SK-N-SH (cell line): ENCODE results near the gene PSMB4.

Experiments used
- CHD2 ChIP-seq: fragments of 150-350 bp; IDR thresholded peaks from 2 replicates; pipeline ENCODE4 v1.6.1; 2018; ENCODE audit warnings: low read length; ENCODE audit not compliant: partially characterized antibody
- EZH2phosphoT487 ChIP-seq: fragments of 200-600 bp; sonication (generic); IDR thresholded peaks from 2 replicates; pipeline ENCODE4 v1.6.1; 2017; ENCODE audit warnings: low read depth, mixed run types, mild to moderate bottlenecking, antibody characterized with exemption, moderate library complexity, borderline replicate concordance
- NFIC ChIP-seq: IDR thresholded peaks from 2 replicates; pipeline ENCODE4 v1.4.0; 2012; ENCODE audit warnings: borderline replicate concordance
- POLR2AphosphoS5 ChIP-seq: IDR thresholded peaks from 2 replicates; pipeline ENCODE4 v1.6.1; 2012; ENCODE audit warnings: low read depth, low read length
- RAD21 ChIP-seq: IDR thresholded peaks from 2 replicates; pipeline ENCODE4 v1.6.1; 2012; ENCODE audit warnings: mild to moderate bottlenecking, low read length
- TEAD4 ChIP-seq: IDR thresholded peaks from 2 replicates; pipeline ENCODE4 v1.4.0; 2012; ENCODE audit warnings: mild to moderate bottlenecking, borderline replicate concordance; ENCODE audit not compliant: insufficient read depth
- YY1 ChIP-seq: IDR thresholded peaks from 2 replicates; pipeline ENCODE4 v1.4.0; 2012; ENCODE audit warnings: low read depth, mild to moderate bottlenecking
- TF ChIP-seq, protein P1 (sequence below): fragments of 200-600 bp; sonication (generic); IDR thresholded peaks from 2 replicates; pipeline ENCODE4 v1.6.1; 2017; ENCODE audit warnings: antibody characterized with exemption, mild to moderate bottlenecking, moderate library complexity
- TF ChIP-seq, protein P2 (sequence below): IDR thresholded peaks from 2 replicates; pipeline ENCODE4 v1.6.1; 2012; ENCODE audit warnings: mild to moderate bottlenecking, low read depth, low read length, moderate library complexity

DNA sequence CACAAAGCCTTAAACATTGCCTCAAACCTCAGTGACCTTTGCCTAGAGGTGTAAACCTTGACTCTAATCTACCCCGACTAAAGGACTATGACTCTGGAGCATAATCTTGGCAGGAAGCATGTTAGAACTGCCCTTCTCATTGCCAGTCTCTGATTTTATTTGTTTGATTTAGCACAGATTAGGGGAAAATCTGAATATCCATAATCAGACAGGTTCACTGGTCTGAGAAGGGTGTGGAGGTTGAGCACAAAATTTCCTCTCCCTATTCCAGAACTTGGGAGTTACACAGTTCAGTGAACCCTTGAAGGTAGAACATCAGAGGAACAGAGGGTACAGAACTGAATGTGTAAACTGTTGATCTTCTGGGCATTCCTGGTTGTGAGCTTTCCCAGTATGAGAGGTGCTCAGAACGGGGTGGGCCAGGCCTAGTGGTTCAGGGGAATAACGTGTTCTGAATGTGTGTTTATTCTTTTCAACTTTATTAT is 8.3 kb upstream of the PSMB4 start:
- TF ChIP-seq, protein P1, sequence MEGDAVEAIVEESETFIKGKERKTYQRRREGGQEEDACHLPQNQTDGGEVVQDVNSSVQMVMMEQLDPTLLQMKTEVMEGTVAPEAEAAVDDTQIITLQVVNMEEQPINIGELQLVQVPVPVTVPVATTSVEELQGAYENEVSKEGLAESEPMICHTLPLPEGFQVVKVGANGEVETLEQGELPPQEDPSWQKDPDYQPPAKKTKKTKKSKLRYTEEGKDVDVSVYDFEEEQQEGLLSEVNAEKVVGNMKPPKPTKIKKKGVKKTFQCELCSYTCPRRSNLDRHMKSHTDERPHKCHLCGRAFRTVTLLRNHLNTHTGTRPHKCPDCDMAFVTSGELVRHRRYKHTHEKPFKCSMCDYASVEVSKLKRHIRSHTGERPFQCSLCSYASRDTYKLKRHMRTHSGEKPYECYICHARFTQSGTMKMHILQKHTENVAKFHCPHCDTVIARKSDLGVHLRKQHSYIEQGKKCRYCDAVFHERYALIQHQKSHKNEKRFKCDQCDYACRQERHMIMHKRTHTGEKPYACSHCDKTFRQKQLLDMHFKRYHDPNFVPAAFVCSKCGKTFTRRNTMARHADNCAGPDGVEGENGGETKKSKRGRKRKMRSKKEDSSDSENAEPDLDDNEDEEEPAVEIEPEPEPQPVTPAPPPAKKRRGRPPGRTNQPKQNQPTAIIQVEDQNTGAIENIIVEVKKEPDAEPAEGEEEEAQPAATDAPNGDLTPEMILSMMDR = no peak
- TF ChIP-seq EZH2phosphoT487 (no peak), CHD2 (no peak), TEAD4 (no peak), NFIC (no peak), POLR2AphosphoS5 (no peak), YY1 (no peak), RAD21 (no peak)
- TF ChIP-seq, protein P2, sequence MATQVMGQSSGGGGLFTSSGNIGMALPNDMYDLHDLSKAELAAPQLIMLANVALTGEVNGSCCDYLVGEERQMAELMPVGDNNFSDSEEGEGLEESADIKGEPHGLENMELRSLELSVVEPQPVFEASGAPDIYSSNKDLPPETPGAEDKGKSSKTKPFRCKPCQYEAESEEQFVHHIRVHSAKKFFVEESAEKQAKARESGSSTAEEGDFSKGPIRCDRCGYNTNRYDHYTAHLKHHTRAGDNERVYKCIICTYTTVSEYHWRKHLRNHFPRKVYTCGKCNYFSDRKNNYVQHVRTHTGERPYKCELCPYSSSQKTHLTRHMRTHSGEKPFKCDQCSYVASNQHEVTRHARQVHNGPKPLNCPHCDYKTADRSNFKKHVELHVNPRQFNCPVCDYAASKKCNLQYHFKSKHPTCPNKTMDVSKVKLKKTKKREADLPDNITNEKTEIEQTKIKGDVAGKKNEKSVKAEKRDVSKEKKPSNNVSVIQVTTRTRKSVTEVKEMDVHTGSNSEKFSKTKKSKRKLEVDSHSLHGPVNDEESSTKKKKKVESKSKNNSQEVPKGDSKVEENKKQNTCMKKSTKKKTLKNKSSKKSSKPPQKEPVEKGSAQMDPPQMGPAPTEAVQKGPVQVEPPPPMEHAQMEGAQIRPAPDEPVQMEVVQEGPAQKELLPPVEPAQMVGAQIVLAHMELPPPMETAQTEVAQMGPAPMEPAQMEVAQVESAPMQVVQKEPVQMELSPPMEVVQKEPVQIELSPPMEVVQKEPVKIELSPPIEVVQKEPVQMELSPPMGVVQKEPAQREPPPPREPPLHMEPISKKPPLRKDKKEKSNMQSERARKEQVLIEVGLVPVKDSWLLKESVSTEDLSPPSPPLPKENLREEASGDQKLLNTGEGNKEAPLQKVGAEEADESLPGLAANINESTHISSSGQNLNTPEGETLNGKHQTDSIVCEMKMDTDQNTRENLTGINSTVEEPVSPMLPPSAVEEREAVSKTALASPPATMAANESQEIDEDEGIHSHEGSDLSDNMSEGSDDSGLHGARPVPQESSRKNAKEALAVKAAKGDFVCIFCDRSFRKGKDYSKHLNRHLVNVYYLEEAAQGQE = no peak
